Measurements from ENCODE around the gene ABCD3.

Gene ABCD3

DNA sequence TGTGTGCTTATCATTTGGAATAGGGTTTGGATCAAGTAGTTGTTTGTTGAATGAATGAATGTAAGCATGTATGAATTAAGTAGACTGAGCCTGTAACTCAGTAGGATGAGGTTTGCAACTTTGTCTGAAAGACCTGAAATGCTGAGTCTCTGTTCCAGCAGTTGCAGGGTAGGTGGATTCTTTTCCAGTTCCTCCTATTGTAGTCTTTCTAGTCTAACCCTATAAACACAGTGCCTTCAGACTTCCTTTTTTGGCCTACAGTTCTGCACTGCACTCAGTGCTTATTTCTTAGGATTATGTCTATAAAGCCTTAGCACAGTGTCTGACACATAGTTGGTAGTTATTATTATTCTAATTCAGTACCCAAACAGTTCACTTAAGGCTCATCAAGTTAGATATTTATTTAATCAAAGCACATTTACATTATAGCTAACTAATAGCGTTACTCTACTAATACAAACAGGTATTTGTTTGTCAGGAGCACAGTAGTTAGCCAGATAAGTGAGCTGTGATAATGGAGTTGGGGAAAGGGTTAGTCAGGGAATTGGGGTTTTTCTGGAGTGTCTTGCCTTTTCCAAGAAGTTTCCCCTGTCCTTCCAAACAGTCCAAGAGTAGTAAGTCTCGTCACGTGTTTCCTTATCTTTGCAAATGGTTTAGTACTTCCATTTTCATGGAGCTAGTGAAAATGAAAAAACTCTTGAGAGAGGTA lies 45.0 kb downstream of the ABCD3 start:
- DNase-seq (ENCODE audit: low read depth) = no peak

GRCh38 chr1:94463765-94464330 lies 45.7 kb downstream of the ABCD3 start:
- DNase-seq (ENCODE audit: low read depth) = no peak

- DNase-seq (ENCODE audit: low read depth) = no peak
These were observed 50.5 kb downstream of the ABCD3 start for GRCh38 chr1:94468708-94469107.

DNA sequence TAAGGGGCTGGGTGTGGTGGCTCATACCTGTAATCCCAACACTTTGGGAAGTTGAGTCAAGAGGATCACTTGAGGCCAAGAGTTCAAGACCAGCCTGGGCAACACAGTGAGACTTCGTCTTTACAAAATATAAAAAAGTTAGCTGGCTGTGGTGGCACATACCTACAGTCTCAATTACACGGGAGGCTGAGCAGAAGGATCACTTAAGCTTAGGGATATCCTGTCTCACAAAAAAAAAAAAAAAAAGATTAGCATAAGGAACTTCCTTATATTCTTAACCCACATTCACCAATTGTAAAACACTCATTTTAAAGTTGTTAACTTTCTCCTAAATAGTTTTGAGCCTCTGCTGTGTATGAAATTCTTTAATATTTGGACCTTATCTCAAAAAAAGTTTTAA lies 53.1 kb downstream of the ABCD3 start:
- DNase-seq (ENCODE audit: low read depth) = no peak

GRCh38 chr1:94475232-94475631 lies 57.0 kb downstream of the ABCD3 start:
- no peak for DNase-seq (ENCODE audit: low read depth)

GRCh38 chr1:94479682-94480081 lies 61.5 kb downstream of the ABCD3 start:
- DNase-seq (ENCODE audit: low read depth) = no peak

- DNase-seq (ENCODE audit: low read depth) = no peak
These were observed 63.3 kb downstream of the ABCD3 start for GRCh38 chr1:94481473-94481933.

GRCh38 chr1:94486990-94487389 lies 68.8 kb downstream of the ABCD3 start:
- no peak for DNase-seq (ENCODE audit: low read depth)

DNA sequence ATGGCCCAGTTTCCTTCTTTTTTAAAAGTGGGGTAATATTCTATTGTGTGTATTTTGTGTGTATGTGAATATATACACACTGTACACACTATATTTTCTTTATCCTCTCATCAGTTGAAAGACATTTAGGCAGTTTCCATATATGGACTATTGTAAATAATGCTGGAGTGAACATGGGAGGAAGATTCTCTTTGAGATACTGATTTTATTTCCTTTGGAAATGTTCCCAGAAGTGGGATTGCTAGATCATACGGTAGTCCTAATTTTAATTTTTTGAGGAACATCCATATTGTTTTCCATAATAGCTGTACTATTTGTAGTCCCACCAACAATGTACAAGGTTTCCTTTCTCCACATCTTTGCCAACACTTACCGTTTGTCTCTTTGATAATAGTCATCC lies 72.4 kb downstream of the ABCD3 start:
- DNase-seq (ENCODE audit: low read depth) = no peak

DNA sequence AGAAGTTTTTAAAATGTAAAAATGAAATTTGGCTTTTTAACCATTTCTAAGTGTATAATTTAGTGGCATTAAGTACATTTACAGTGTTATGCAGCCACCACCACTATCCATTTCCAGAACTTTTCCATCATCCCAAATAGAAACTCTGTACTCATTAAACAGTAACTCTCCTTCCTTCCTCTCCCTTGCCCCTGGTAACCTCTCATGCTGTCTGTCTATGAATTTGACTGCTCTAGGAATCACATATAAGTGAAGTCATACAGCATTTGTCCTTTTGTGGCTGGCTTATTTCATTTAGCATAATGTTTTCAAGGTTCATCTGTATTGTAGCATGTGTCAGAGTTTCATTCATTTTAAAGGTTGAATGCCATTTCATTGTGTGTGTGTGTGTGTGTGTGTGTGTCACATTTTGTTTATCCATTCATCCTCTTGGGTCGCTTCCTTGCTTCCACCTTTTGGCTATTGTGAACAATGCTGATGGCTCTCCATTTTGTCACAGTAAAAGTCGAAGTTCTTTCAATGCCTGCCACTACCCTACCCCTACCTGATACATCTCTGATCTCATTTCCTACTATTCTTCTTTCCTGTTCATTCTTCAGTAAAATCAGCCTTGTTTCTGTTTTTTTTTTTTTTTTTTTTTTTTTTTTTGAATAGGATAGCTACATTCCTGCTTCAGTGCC lies 78.0 kb downstream of the ABCD3 start:
- no peak for DNase-seq (ENCODE audit: low read depth)

DNA sequence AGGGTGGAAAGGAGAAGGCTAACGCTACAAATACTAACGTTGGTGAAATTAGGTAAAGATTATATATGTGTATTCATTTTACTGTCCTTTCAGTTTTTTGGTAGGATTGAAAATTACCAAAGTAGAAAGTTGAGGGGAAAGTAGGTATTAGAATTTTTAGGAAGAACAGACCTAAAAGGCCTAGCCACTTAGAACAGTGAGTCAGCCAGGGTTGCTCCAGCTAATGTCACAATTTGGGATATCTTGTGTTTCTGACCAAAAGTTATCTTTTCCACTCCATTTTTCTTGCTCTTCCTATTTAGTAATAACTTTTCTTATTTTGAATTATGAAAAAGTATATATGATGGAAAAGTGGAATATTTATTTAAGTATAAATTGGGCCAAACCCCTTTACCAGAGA lies 83.2 kb downstream of the ABCD3 start:
- DNase-seq (ENCODE audit: low read depth) = no peak

GRCh38 chr1:94501935-94502334 lies 83.7 kb downstream of the ABCD3 start:
- DNase-seq (ENCODE audit: low read depth) = no peak

DNA sequence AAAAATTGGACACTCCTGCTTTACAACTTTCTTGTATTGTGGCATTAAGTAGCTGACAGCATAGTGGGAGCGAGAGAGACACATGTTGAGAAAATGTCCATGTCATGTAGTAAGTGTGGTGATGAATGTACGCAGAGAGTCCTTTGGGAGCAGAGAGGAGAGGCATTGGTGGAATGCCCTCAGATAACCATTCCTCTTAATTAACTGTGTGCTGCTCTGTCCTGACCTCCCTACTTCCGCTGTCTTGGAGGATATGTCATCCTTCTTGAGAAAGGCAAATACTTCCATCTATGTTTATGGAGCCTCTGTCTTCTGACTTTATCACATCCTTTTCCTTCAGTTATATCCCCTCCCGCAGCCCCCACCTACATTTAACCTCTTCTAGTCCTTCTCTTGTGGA lies 85.0 kb downstream of the ABCD3 start:
- no peak for DNase-seq (ENCODE audit: low read depth)

GRCh38 chr1:94504601-94505000 lies 86.4 kb downstream of the ABCD3 start:
- DNase-seq (ENCODE audit: low read depth) = no peak

GRCh38 chr1:94512816-94513215 lies 94.6 kb downstream of the ABCD3 start:
- no peak for DNase-seq (ENCODE audit: low read depth)

DNA sequence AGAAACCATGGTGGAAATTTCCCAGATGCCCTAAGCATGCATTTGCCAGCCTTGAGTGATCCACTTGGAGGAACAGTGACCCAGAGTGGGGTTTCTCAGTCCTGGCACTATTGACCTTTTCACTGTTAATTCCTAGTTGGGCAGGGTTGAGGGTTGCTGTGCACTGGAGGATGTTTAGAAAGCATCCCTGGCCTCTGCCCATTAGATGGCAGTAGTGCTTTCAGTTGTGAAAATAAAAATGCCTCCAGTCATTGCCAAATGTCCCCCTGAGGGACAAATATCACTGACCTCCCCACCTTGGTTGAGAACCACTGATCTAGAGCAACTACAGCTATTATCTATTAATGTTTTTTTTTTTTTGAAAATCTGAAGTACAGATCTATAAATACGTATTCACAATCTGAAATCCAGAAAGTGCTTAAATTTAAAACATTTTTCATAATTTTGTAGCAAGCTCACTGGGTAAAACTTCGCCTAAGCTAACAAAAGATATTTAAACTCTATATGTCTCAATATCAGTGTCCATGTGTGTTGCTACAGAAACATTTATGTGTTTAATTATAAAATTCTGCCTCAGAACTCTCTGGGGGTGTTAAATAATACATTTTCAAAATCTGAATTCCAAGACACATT lies 96.0 kb downstream of the ABCD3 start:
- no peak for DNase-seq (ENCODE audit: low read depth)

DNA sequence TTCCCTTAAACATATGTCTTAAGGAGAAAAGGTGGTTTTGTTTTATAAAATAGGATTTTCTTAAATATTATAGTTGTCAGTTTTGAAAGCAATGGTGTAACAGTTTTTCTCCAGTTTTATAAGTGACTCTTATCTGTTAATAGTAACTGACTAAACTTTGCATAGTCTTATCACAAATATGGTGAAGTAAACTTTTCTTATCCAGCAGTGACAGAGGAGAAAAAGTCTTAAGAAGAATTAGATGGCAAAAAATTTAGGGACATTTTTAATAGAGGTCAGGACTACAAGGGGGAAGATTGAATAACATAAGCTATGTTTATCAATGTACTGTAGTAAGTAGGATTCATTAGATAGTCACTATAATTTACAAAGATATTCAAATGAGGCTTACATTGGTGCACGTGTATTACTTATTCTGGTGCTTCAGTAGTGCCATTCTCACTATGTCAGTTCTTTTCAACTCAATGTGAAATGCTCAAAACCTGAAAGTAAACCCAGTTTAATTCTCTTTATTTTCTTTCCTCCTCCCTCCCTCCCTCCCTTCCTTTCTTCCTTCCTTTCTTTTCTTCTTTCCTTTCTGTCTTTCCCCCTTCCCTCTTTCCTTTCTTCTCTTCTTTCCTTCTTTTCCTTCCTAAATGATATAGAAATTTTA lies 97.2 kb downstream of the ABCD3 start:
- no peak for DNase-seq (ENCODE audit: low read depth)

DNA sequence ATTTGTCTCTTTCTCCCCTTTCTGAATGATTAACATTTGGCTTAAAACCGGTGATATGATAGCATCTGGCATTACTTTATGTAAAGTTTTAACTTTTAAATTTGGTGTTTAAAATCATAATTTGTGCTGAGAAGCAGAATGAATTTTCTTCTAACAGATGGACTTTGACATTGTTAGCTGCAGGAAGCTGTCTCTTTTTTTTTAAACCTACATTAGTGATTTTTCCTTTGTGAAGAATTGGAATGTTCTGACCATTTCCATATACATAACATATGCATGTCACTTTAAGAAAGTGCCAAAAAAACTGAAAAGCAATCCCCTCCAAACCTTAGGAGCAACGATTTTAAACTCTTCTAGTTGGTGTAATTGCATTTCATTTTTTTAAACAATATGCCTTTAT lies 101.2 kb downstream of the ABCD3 start:
- no peak for DNase-seq (ENCODE audit: low read depth)

GRCh38 chr1:94522304-94522703 lies 104.1 kb downstream of the ABCD3 start:
- no peak for DNase-seq (ENCODE audit: low read depth)

- no peak for DNase-seq (ENCODE audit: low read depth)
These were observed 106.3 kb downstream of the ABCD3 start for GRCh38 chr1:94524531-94524930.

DNA sequence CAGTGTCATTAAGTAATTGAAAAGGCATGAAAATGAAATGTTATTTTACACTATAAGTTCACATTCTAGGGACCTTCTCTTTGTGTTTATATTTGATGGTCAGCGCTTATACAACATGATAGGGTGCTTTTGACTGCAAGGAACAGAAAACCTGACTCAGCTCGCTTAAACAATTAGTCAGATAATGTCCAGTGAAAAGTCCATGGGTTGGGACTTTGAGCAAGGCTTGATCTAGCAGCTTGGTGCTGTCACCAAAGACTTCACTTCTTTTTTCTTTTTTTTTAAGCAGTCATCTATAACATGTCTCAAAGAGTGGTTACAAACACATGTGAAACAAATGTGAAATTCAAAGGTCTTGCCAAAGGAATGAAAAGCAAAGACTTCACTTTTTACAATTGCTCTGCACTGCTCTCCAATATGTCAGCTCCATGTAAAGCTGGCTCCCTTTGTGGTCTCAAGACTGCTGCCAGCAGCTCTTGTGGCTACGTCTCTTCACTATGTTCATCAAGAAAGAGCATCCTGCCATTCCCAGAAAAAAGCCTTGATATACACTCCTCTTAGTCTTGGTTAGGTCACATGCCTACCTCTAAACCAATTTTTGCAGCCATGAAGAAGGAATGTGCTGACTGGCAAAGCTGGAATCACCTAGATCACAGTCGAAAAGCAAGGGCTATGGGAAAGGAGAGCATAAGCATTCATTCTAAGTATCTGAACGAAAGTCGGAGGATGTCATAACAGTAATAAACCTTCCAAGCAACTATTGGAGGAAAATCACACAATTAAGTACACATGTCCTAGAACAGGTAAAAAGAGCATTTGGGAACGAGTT lies 108.2 kb downstream of the ABCD3 start:
- no peak for DNase-seq (ENCODE audit: low read depth)
